Spleen (tissue), 11 donors: ENCODE measurements around the gene RAG2. TPM values are rescaled to one million over a fixed set of nuclear protein-coding genes. Genes with fewer than 3 reads are reported as not detected.

ENCODE experiments used
- DNase-seq: peaks from one replicate; pipeline ENCODE4 v3.0.0-alpha.2; 2020
- H3K27ac ChIP-seq, 8 donors: fragments of 200-600 bp; sonication (generic) in 7 of 8; 1 replicate in 4 of 8; 2 replicates in 4 of 8; pipeline versions ENCODE4 v1.5.0 to v1.8.0; 2016 to 2021; ENCODE audit warnings: inconsistent platforms in 4 of 8, mild to moderate bottlenecking in 4 of 8, moderate library complexity in 1 of 8
- H3K27me3 ChIP-seq, 7 donors: fragments of 200-600 bp; sonication (generic) in 6 of 7; replicated peaks in 1 of 7; 1 replicate in 4 of 7; 2 replicates in 3 of 7; pipeline versions ENCODE4 v1.5.0 to v1.8.0; 2016 to 2021; ENCODE audit warnings: inconsistent platforms in 3 of 7, mild to moderate bottlenecking in 1 of 7
- H3K36me3 ChIP-seq, 6 donors: fragments of 200-600 bp; sonication (generic) in 5 of 6; 1 replicate in 4 of 6; 2 replicates in 2 of 6; pipeline versions ENCODE4 v1.5.0 to v1.8.0; 2016 to 2021; ENCODE audit warnings: inconsistent platforms in 2 of 6
- H3K4me1 ChIP-seq, 6 donors: fragments of 200-600 bp; sonication (generic) in 5 of 6; 1 replicate in 3 of 6; 2 replicates in 3 of 6; pipeline versions ENCODE4 v1.5.0 to v1.8.0; 2016 to 2021; ENCODE audit warnings: inconsistent platforms in 3 of 6
- H3K4me3 ChIP-seq, 8 donors: fragments of 200-600 bp; sonication (generic) in 7 of 8; 1 replicate in 4 of 8; 2 replicates in 4 of 8; pipeline versions ENCODE4 v1.5.0 to v1.8.0; 2016 to 2021; ENCODE audit warnings: inconsistent platforms in 4 of 8, mild to moderate bottlenecking in 4 of 8, moderate library complexity in 2 of 8
- H3K9me3 ChIP-seq, 8 donors: fragments of 200-600 bp; sonication (generic) in 7 of 8; 1 replicate in 4 of 8; 2 replicates in 4 of 8; pipeline versions ENCODE4 v1.5.0 to v1.8.0; 2016 to 2021; ENCODE audit warnings: inconsistent platforms in 4 of 8
- CTCF ChIP-seq, 11 experiments: fragments of 200-600 bp in 7 of 11; fragments of 450-650 bp in 4 of 11; sonication (generic) in 4 of 11; IDR thresholded peaks in 8 of 11; conservative IDR thresholded peaks in 3 of 11; 1 replicate in 7 of 11; 2 replicates in 4 of 11; pipeline versions ENCODE4 v1.4.0 to v1.8.0; 2016 to 2021; ENCODE audit warnings: antibody characterized with exemption in 11 of 11, inconsistent platforms in 4 of 11, mild to moderate bottlenecking in 1 of 11
- POLR2A ChIP-seq, 3 donors: fragments of 450-650 bp; IDR thresholded peaks; one replicate each; pipeline ENCODE4 v1.5.1; 2017; ENCODE audit warnings: antibody characterized with exemption in 3 of 3, mild to moderate bottlenecking in 1 of 3
- POLR2AphosphoS5 ChIP-seq, 3 donors: sonication (generic); formaldehyde crosslinking; IDR thresholded peaks; one replicate each; pipeline ENCODE4 v1.5.1; 2017; ENCODE audit warnings: antibody characterized with exemption in 3 of 3
- WGBS, 5 donors: extraction: QIAGEN DNeasy Blood & Tissue Kit in 3 of 5; methylation state at CpG; one replicate each; pipeline versions ENCODE4 v1.1.5 to v1.1.7; 2013 to 2018; 5-methylcytosine and 5-hydroxymethylcytosine counted together
- intact Hi-C: fragments of 100-400 bp; cut with DNase I; formaldehyde crosslinking; loops from one replicate; pipeline ENCODE4 v1.15.0; 2023; ENCODE audit warnings: low total_unique reads
- polyA plus RNA-seq, 3 donors: library from polyadenylated mRNA; stranded (reverse); fragments of 200-250 nt; gene quantifications; one replicate each; pipeline ENCODE4 v1.2.1, GENCODE V29; 2013
- total RNA-seq, 7 donors: library from RNA; depleted of rRNA in 3 of 7; stranded (reverse); fragments of >200 nt in 3 of 7; fragmentation: NEBNext Ultra II Directional in 4 of 7; extraction: Animal tissue kit (Norgen Biotek cat#: 25700) in 4 of 7; gene quantifications; one replicate each; pipeline versions ENCODE4 v1.1.0 to v1.2.1, GENCODE V29; 2016 to 2021
- donor health status: healthy with polysubstance abuse.
- donor health status: DM: no; HTN: no; CAD: no; lungs with moderate emphysema.
- donor health status: DM: no; HTN: no; CAD: no.
- donor health status: Bipolar disorder and iron deficiency.
- donor health status: healthy.
- donor health status: DM: no; HTN: no; CAD: no.
- donor health status: DM: yes; HTN: yes; CAD: no.

Gene RAG2
- total and polyA plus RNA-seq, 10 donors = not detected

DNA sequence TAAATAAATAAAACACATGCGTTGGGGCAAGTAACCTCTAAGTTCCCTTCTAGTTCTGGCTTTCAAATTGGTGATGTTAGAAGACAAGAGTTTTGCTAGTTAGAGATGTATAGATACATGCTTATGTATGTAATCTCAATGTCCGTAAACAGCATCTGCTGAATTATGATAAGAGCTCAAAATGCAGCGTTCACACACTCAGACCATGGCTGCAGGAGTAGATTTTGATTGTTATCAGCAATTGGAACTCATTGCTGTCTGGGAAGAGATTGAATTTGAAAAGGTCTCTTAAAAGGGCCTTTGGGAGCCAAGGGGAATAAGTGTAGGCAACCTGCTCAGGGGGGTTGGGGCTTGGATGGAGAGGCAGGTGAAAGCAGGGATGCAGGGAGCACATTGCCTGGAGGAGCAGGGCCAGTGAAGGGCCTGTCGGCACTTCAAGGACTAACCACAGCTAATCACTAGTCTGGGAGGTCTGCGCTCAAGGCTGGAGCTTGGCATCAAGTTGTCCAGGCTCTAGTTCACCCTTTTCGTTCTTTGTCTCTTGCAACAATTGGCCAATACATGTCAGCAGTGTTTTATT lies 32.9 kb downstream of the RAG2 start:
- Histone ChIP-seq H3K27ac (no peak overlapping the region), H3K27me3 (peaks cover 0 to 12% (median 0%) of the 10 kb centered on the region in 7 donors), H3K9me3 (peaks cover 0 to 1% (median 0%) of the 10 kb centered on the region in 8 donors), H3K36me3 (no peaks in the 10 kb centered on the region), H3K4me3 (no peak overlapping the region), H3K4me1 (peaks cover 0 to 7% (median 3%) of the 10 kb centered on the region in 6 donors)
- DNase-seq = no peak
- no peak for TF ChIP-seq POLR2AphosphoS5 (IDR thresholded peaks at IDR 0.05)
- no peak for TF ChIP-seq CTCF (IDR thresholded peaks at IDR 0.05 in 8 of 11, conservative IDR thresholded peaks at IDR 0.05 in 3 of 11)
- no peak for TF ChIP-seq POLR2A (IDR thresholded peaks at IDR 0.05)
- WGBS, 5 donors = 64 to 80% (median 70%) methylated on average over 6 of the region's 6 CpGs
- intact Hi-C loops = loop anchor here (10.0 kb wide), 1 partner anchor 110 kb away; no protein-coding TSS in a partner anchor

- TF ChIP-seq POLR2A (IDR thresholded peaks at IDR 0.05) = no peak
- peak in 8 of 11 experiments; percentile 11 to 61 (median 50) for TF ChIP-seq CTCF (IDR thresholded peaks at IDR 0.05 in 8 of 11, conservative IDR thresholded peaks at IDR 0.05 in 3 of 11)
- Histone ChIP-seq H3K9me3 (peaks cover 0 to 7% (median 0%) of the 10 kb centered on the region in 8 donors), H3K36me3 (no peaks in the 10 kb centered on the region), H3K27me3 (peaks cover 0 to 12% (median 0%) of the 10 kb centered on the region in 7 donors), H3K4me3 (peak overlapping the region in 4 of 8 donors; percentile 2 to 52 (median 22)), H3K27ac (no peak overlapping the region), H3K4me1 (peaks cover 0 to 7% (median 3%) of the 10 kb centered on the region in 6 donors)
- intact Hi-C loops = loop anchor here (5.0 to 10.0 kb wide), 2 partner anchors 110 to 183 kb away; no protein-coding TSS in a partner anchor
- no peak for DNase-seq
- 5 to 13% (median 10%) methylated on average over 15 of the region's 15 CpGs for WGBS, 5 donors
Observed at GRCh38 chr11:36564376-36565030, 33.5 kb downstream of the RAG2 start.

DNA sequence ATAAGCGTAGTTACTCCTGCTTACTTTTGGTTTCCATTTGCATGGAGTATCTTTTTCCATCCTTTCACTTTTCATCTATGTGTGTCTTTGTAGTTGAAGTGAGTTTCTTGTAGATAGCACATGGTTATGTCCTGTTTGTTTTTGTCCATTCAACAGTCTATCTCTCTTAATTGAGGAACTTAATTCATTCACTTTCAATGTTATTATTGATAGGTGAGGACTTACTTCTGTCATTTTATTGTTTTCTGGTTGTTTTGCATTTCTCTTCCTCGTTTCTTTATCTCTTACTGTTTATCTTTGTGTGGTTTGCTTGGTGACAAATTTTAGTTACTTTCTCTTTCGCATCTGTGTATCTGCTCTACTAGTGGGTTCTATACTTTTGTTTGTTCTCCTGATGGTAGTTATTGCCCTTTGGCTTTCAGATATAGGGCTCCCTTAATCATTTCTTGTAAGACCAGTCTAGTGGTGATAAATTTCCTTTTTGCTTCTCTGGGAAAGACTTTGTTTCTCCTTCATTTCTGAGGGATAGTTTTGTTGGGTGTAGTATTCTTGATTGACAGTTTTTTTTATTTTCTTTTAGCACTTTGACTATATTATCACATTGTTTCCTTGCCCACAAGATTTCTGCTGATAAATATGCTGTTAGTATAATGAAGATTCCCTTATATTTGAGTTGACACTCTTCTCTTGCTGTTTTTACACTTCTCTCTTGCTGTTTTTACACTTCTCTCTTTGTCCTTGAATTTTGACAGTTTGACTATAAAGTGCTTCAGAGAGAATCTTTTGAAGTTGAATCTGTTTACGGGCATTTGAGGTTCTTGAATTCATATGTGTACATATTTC lies 39.2 kb downstream of the RAG2 start:
- TF ChIP-seq POLR2AphosphoS5 (IDR thresholded peaks at IDR 0.05) = no peak
- no peak for TF ChIP-seq CTCF (IDR thresholded peaks at IDR 0.05 in 8 of 11, conservative IDR thresholded peaks at IDR 0.05 in 3 of 11)
- TF ChIP-seq POLR2A (IDR thresholded peaks at IDR 0.05) = no peak
- H3K9me3 ChIP-seq = peaks cover 0 to 14% (median 2%) of the 10 kb centered on the region in 8 donors
- 53 to 67% (median 65%) methylated on average over 4 of the region's 4 CpGs for WGBS, 5 donors
- no peaks in the 10 kb centered on the region for H3K27me3 ChIP-seq
- H3K27ac ChIP-seq = peak overlapping the region in 6 of 8 donors; percentile 18 to 45 (median 34)
- DNase-seq = no peak
- intact Hi-C loops = no loop called here
- H3K4me1 ChIP-seq = no peaks in the 10 kb centered on the region
- no peaks in the 10 kb centered on the region for H3K36me3 ChIP-seq
- H3K4me3 ChIP-seq = no peak overlapping the region
